IPS DF 19.7 (cell line): Measurements from ENCODE around the gene STXBP6.
"Not testable (repeated sequence)": the region's sequence is repeated elsewhere in the genome, so short reads cannot be mapped to it uniquely, and the experiment has no call there.

ENCODE experiments used
- DNase-seq: peaks from one replicate; pipeline ENCODE4 v3.0.0-alpha.2; 2013; ENCODE audit warnings: low read depth, low spot score

Gene STXBP6

DNA sequence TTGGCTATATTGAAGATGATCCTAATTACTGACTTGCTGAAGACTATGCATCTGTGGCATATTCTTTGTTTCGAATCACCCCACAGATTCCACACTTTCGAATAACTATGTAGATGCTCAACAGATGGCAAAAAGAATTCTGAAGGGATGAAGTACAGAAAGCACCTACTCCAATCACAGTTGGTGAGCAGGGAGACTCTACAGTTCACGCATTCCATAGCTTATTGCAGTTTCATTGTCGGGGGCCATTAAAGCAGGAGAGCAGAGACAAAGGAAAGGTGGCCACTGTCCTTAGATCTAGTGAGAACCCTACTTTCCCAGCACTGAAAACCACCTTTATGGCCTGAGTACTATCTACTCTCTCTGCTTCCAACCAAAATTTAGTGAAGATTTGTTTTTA, 191.9 kb downstream of the STXBP6 start:
- peak; percentile 17 for DNase-seq

DNA sequence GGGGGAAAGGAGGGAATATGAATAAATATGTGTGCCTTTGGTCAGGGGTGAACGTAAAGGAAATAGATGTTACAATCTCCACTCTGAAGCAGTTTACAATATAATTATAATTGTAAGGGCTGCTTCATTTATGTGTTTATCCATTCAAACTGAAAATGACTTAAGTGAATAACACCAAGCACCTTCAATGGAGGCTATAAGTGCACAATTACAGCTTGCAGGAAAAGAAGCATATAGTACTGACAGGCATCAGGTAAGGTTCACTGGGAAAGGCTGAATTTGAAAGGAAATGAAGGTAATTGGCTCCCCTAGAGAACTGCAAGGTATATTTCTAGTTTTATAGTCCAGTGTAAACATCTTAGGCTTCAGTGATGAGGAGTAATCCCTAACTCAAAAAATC, 192.7 kb downstream of the STXBP6 start:
- DNase-seq = no peak

DNA sequence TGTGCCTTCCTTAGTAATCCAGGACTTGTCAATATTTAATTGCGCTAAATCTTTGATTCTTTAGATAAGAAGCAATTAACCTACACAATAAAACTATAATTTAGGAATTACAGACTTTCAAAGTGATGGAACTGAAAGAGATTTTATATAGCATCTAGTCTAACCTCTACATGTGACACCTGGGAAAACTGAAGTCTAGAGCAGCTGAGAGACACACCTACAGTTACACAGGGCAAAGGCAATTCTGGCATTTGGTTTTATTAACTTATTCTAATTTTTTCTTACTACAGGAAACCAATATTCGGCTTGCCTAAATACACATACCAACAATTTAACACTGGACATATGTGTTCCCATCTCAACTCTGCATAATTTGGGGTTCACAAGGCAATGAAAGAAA, 196.5 kb downstream of the STXBP6 start:
- no peak for DNase-seq

DNA sequence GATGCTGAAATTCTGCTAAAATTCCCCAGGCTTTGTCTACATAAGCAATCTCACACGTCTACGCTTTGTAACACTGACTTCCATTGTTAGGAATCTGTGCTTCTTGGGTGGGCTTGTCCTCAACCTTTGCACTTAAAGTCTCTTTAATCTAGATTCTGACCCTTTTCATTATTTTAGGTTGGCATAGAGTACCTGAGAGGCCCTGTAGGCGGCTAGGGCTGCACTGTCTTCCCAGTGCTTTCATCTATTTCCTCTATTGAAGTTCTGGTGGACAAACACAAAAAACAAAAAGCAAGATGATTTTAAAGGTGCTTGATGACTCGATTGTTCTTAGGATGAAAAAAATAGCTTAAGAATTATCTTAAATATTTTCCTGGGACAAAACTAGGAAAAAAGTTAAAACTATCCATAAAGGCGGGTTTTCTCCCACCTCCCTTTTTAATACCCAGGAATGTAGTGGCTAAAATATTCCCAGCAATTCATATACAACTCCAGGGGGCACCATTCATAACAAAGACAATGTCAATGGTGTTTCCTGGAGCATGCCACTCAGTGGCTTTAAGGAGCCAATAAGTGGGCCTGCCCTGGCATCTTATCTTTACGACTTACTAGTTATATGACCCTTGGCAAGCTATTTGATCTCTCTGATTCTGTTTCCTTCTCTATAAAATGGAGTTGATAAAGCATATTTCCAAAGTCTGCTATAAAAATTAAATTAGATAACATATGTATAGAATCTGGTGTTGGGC, 197.5 kb downstream of the STXBP6 start:
- DNase-seq = no peak

DNA sequence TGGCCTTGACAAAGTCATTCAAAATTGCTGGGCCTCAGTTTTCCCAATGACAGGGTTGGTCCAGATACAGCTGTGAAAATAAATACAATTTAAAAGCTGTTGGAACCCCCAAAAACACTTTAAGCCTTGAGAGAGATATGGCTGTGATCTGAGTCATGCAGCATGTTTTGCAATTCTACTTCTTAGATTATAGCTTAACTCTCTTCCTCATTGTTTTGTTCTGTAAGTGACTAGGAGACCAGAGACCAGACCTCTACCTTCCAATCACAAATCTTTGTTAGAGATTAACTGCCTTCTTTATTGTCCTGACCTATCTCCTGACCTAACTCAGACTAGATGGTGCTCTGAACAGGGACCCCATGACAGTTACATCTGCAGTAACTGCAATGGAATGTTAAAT, 198.1 kb downstream of the STXBP6 start:
- no peak for DNase-seq

DNA sequence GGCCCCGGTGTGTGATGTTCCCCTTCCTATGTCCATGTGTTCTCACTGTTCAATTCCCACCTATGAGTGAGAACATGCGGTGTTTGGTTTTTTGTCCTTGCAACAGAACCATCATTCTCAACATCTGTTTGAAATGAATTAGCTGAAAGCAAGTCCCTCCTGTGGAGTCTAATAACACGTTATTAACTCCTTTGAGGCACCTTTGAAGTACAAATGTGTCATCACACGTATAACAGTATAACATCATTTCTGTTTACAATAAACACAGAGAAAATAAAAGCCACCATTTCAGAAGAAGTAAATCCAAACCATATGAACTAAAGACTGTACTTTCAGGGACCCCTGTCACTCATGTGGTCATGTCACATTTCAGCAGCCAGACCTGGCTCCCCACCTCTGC, 198.5 kb downstream of the STXBP6 start:
- DNase-seq = no peak

DNA sequence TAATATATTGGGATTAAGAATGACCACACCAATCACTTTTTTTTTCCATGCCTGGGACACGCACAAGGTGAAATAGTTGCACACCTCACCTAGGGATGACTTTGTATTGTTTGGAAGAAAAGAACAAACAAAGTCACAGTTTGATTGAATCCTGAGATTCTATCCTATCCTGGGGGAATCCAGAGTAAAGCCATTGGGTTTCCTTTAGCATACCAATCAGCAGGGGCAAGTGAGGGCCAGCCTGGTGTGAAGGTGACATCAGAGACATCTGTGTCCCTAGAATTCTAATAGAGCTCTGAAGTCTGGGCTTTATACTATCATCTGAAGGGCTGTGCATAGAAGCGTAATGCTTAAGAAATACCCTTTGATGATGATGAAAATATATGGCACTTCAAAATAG, 199.9 kb downstream of the STXBP6 start:
- no peak for DNase-seq

DNA sequence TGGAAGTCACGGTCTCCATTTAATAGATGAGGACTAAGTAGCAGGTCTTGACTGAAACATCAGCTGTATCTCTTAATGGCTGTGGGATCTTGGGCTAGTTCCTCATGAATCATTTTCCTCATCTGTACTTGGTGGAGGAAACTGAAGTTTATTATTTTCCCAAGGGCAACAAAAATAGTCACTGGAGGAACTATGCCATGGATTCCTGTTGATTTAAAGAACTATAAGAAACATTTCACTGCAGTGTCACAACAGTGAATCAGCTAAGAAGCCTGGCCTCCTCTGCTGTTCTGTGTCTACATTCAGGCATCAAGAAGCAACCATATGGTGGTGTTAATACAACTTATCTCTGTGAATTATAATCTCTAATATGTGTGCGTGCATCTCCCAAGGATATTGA, 200.5 kb downstream of the STXBP6 start:
- no peak for DNase-seq

DNA sequence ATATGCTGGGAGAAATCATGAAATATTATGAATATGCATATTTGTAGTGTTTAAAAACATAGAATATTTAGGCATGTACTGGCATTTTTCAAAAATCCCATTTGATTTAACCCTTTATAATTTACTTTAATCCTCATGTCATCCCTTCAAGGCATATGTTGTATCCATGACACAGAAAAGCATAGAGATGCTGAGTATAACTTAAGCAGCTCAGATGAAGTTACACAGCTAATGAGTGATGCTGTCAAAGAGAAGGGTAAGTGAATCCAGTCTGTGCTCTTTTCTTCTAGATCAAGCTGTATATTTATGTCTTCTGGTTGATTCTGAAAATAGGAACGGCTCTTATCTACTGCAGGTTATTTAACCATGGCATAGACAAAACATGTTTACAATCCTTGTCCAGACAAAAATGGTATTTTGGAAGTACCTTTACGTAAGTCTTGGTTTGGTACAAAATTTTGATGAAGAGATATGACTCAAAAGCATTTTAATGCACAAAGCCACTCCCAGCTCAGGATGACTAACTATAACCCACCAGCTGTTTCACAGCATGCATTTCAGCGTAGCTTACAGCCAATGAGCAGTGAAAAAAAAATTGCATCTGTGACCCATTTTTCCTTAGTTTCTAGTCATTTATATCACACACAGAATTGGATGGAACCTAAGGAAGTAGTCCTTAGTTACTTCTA, 201.7 kb downstream of the STXBP6 start:
- DNase-seq = no peak

DNA sequence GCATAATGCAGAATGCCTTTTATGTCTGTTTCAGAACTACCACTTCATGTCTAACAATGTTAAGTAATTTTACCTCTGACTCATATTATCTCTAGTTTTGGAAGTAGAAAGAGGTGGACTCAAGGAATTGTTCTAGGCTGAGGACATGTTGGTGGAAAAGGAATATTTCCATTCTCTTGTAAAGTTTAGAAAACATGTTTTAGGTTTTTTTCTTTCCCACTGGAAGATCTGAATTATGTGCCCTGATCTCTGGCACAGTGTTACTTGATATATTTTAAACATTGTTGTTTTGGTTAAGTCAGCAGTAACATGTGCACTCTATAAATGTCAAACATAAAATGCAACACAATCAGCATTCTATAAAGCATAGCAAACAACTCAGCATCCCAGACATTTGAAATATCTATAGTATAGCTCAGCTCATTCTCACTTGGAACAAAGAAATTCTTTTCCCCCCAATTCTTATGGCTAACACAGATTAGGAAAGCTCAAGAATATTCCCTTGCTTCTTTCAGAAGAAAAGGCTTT, 202.3 kb downstream of the STXBP6 start:
- DNase-seq = no peak

DNA sequence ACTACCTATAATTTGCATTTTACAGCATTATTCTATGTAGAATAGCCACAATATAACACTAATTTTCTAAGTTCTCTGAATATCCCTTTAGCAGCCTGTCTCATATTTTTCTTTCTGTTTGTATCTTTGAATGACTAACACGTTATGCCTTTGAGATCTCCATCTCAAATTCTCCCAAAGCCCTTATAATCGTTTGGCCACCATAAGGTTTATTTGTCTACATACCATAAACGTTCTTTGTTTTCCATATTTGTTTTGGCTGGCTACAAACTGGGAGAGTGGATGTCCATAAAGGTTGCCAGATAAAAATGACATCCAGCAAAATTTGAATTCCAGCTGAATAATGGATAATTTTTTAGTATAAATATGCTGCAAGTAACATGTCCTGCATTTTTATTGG, 203.7 kb downstream of the STXBP6 start:
- no peak for DNase-seq

DNA sequence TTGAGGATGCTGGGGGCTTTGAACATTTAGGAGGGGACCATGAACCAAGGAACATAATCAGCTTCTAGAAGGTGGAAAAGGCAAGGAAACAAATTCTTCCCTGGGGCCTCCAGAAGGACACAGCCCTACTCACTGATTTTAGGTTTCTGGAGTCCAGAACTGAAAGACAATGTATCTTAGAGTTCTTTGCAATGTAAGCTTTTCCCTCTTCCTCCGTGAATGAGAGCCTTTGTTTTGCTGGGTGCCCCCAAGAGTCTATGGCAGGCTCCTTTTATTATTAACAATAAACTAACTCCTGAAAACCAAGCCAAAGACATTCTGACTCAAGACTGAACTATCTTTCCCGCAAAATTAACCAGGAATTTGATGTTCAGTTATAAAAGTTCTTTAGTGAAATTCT, 204.1 kb downstream of the STXBP6 start:
- DNase-seq = no peak

DNA sequence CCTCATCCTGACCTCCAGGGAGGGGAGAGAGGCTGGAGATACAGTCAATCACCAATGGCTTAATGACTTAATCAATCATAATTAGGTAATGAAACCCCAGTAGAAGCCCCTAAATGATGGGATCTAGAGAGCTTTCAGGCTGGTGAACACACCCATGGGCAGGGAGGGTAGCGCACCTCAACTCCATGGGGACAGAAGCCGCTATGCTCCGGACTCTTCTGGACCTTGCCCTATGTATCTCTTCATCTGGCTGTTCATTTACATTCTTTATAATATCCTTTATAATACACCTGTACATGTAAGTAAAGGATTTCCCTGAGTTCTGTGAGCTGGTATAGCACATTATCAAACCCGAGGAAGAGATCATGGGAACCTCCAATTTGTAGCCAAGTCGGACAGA, 205.9 kb downstream of the STXBP6 start:
- DNase-seq = no peak

DNA sequence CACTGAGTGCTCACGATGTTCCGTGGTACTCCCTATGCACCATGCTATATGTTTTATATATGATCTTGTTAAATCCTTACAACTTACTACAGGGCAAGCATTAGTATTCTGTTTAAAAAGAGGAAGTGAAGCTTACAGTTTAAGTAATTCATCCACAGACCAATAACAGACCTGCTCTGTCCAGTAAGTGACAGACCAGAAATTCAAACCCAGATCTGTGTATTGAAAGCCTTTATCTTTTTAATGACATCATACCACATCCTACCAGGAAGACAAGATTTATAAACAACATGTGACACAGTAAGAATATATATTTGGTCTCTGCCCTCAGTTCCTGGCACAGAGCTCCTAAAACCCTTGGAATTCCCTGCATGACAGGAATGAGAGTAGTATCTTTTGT, 206.5 kb downstream of the STXBP6 start:
- DNase-seq = no peak

DNA sequence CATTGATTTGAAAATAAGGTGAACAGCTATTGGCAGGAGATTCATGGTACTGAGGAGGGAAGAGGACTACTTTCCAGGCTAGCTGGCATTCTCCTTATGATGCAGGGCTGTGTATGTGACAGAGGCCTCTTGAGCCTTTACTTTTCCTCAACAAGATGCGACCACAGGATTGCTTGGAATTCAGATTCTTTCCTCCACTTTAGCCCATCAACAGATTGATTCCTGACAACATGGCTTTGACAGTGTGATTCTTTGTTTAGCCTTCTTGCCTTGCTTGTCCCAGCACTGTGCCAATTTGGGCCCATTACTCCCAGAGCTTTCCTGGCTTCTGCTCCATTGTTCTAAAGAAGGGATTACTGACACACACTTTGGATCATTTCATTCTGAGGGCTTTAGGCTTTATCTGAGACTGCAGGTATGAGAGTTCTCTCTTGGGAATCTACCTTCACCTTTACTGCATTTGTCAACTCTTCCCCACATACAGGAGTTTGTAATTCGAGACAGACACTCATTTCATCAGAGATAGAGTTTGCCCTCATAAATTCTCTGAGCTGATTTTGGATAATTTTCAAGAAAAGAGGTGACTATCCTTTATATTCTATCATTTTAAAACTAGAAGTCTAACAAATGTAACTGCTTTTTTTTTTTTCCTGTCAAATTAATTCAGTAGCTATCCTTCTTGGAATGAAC, 209.6 kb downstream of the STXBP6 start:
- no peak for DNase-seq

DNA sequence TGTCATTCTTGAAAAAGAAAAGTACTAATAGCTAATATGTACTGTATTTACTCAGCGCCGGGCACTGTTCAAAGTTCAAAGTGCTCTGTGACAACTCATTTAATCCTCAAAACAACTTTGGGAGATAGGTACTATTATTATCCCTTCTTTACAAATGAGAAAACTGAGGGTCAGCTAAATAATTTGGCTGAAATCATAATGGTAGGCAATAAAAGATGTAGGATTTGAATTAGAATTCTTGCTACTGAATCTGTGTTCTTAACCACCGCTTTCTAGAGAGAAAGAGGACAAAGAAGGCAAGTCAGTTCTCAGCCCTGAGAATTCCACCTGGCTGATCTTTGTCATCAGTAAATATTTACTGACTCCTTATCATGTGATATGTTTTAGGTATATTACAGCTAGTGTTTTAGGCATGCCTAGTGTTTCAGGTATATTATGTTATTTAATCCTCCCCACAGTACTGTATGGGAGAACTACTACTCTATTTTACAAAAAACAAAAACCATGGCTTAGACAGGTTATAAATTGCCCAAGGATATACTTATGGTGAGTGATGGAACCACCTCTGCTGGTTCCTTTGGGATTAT, 210.2 kb downstream of the STXBP6 start:
- DNase-seq = no peak

DNA sequence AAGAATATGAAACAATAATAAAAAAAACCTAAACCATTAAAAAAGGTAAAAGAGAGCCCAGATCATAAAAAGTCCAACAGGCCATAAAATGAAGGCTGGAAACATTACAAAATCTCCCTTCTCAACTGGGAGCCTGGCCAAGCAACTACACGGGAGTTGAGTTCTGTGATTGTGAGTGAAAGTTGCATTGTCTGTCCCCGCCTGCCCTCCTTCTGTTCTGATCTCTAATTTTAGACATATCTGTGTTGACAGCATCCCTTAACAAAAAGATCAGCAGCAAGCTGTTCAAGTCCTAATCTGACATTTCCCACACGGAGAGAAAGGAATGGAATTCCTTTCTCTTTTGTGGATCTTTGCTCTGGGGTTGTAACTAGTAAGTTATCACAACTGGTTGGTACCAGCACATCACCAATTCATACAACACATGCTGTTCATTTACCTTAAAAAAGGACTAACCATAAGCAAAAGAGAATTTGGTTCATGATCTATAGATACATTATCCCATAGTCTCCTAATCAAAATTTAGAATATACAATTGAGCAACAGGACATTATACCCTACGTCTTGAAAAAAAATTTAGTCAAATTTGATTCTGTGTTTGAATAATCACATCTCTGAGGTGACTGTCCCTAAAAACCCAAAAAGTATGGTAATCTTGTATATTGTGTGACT, 210.9 kb downstream of the STXBP6 start:
- no peak for DNase-seq

DNA sequence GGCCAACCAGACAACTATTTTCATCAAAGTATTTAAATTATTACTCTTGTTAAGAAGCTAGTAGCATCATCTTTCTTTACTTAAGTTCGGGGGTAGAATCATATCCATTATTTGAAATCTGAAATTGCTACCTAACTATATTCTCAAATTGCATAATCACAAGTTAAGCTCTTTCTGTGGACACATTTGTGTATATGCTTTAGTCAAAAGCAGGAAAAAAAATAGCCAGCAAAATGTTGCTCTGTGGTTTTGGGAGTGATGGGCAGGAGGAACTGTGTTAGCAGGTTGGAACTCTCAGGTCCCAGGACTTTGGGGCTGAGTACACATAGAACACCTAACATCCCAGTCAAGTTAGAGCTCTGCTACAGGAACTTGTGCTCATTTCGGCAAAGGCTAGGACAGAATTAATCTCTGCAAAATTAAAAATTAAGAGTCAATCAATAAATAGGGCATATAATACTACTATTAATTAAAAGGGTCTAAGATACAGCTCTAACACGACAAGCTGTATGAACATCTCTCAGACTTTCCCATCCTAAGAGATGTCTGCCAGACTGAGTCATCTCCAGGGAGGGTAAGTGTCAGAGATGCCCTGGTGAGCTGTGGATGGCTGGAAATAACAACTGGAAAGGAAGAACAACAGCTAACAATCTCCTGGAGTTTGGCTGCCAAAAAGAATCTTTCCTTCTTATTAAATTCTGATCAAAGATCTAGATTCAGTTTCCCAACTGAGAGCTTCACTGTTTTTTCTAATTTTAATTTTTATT, 212.5 kb downstream of the STXBP6 start:
- no peak for DNase-seq

DNA sequence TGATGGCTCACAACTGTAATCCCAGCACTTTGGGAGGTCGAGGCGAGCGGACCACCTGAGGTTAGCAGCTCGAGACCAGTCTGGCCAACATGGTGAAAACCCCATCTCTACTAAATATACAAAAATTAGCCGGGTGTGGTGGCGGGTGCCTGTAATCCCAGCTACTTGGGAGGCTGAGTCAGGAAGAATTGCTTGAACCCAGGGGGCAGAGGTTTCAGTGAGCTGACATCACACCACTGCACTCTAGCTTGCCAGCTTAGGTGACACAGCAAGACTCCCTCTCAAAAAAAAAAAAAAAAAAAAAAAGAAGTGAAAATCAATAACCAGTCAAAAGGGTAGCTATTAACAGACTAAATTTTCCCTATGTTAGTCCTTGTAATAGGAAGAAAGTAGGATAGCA, 213.6 kb downstream of the STXBP6 start:
- DNase-seq = not testable (repeated sequence)

DNA sequence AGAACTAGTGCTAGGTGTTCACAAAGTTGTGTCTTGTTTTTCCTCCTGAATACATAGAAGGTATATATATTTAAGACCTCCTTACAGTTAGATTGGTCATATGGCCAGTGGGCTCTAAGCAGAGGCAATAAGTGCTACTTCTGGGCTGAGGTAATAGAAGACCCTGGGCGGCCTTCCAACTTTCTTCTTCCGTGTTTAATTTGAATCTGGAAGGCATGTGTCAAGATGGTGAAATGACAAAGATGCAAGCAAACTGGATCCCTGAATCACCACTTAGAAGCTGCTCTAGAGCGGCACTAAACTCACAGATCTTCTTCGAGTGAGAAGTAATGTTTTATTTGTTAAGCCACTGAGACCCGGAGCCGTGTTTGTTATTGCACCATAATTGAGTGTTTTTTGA, 215.0 kb downstream of the STXBP6 start:
- DNase-seq = no peak

DNA sequence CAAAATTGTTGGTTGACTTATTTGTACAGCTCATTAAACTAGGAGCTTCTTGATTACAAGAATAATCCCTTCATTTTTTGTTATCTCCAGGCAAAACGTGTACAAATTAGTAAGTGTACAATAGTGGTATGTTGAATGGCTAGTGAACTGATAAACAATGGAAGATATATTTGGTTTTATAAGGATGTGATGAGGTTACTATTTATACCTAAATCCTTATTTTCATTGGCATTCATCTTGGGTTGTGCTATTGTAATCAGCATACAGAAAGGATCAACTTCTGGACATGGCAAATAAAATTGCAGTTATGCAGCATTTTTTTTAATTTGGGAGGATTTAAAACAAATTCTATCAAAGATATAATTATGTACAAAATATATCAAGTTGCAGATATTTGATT, 216.6 kb downstream of the STXBP6 start:
- no peak for DNase-seq
